ENCODE measurements around the gene CLMN.

Gene CLMN

GRCh38 chr14:95137164-95137803 is 182.4 kb downstream of the CLMN start:
- DNase-seq (ENCODE audit: low read depth): no peak

- DNase-seq (ENCODE audit: low read depth): no peak
Observed at GRCh38 chr14:95136631-95137030, 183.1 kb downstream of the CLMN start.

GRCh38 chr14:95134304-95134933 is 185.3 kb downstream of the CLMN start:
- no peak for DNase-seq (ENCODE audit: low read depth)

- DNase-seq (ENCODE audit: low read depth): no peak
Observed at GRCh38 chr14:95133282-95133681, 186.4 kb downstream of the CLMN start.

GRCh38 chr14:95132760-95133159 is 186.9 kb downstream of the CLMN start:
- DNase-seq (ENCODE audit: low read depth): no peak
